Liver (tissue), 9 donors: ENCODE measurements around the gene ITPRID2. TPM values are rescaled to one million over a fixed set of nuclear protein-coding genes. Genes with fewer than 3 reads are reported as not detected.

Experiments used
- DNase-seq: peaks from one replicate; pipeline ENCODE4 v3.0.0-alpha.2; 2017; ENCODE audit warnings: low spot score
- H3K27ac ChIP-seq, 2 donors: one replicate each; pipeline ENCODE4 v1.7.0; 2013; ENCODE audit warnings: inconsistent platforms in 2 of 2, low read length in 2 of 2, control low read depth in 1 of 2, low read depth in 1 of 2, mild to moderate bottlenecking in 1 of 2
- H3K27me3 ChIP-seq, 4 donors: one replicate each; pipeline versions ENCODE4 v1.6.1 to v1.7.0; 2013; ENCODE audit warnings: low read length in 3 of 4, inconsistent platforms in 1 of 4, mild to moderate bottlenecking in 1 of 4, moderate library complexity in 1 of 4; ENCODE audit not compliant: control insufficient read depth in 4 of 4, insufficient read depth in 4 of 4
- H3K36me3 ChIP-seq, 4 donors: one replicate each; pipeline versions ENCODE4 v1.6.1 to v1.7.0; 2013; ENCODE audit warnings: low read length in 3 of 4, mild to moderate bottlenecking in 3 of 4, low read depth in 1 of 4, moderate library complexity in 1 of 4; ENCODE audit not compliant: control insufficient read depth in 4 of 4, insufficient read depth in 3 of 4
- H3K4me1 ChIP-seq, 4 donors: one replicate each; pipeline versions ENCODE4 v1.6.1 to v1.7.0; 2013; ENCODE audit warnings: low read length in 3 of 4, mild to moderate bottlenecking in 3 of 4, moderate library complexity in 1 of 4; ENCODE audit not compliant: control insufficient read depth in 4 of 4, insufficient read depth in 4 of 4
- H3K4me3 ChIP-seq, 3 donors: one replicate each; pipeline versions ENCODE4 v1.6.1 to v1.7.0; 2013; ENCODE audit warnings: low read length in 3 of 3, control low read depth in 1 of 3, low read depth in 1 of 3, mild to moderate bottlenecking in 1 of 3
- H3K9ac ChIP-seq, 2 donors: one replicate each; pipeline ENCODE4 v1.7.0; 2013; ENCODE audit warnings: low read length in 2 of 2, mild to moderate bottlenecking in 2 of 2, moderate library complexity in 2 of 2, control low read depth in 1 of 2, low read depth in 1 of 2
- H3K9me3 ChIP-seq, 4 donors: one replicate each; pipeline versions ENCODE4 v1.6.1 to v1.7.0; 2013; ENCODE audit warnings: low read length in 3 of 4; ENCODE audit not compliant: control insufficient read depth in 4 of 4
- ATF3 ChIP-seq: IDR thresholded peaks from 2 replicates; pipeline ENCODE4 v1.6.1; 2016; ENCODE audit warnings: antibody characterized with exemption
- EGR1 ChIP-seq, 2 donors: IDR thresholded peaks; 2 replicates each; pipeline ENCODE4 v1.6.1; 2016 to 2018; ENCODE audit warnings: antibody characterized with exemption in 2 of 2, low read depth in 2 of 2
- FOXA1 ChIP-seq: IDR thresholded peaks from 2 replicates; pipeline ENCODE4 v1.6.1; 2016; ENCODE audit warnings: antibody characterized with exemption
- FOXA2 ChIP-seq: IDR thresholded peaks from 2 replicates; pipeline ENCODE4 v1.6.1; 2016; ENCODE audit warnings: antibody characterized with exemption
- GABPA ChIP-seq, 2 donors: IDR thresholded peaks in 1 of 2; conservative IDR thresholded peaks in 1 of 2; 2 replicates each; pipeline ENCODE4 v1.6.1; 2016; ENCODE audit warnings: antibody characterized with exemption in 2 of 2, mild to moderate bottlenecking in 1 of 2, moderate library complexity in 1 of 2
- HNF4A ChIP-seq, 2 donors: conservative IDR thresholded peaks; 2 replicates each; pipeline ENCODE4 v1.6.1; 2016; ENCODE audit warnings: antibody characterized with exemption in 2 of 2, mild to moderate bottlenecking in 2 of 2
- HNF4G ChIP-seq: IDR thresholded peaks from 2 replicates; pipeline ENCODE4 v1.6.1; 2016; ENCODE audit warnings: antibody characterized with exemption
- JUND ChIP-seq, 2 donors: IDR thresholded peaks; 2 replicates each; pipeline ENCODE4 v1.6.1; 2016; ENCODE audit warnings: antibody characterized with exemption in 2 of 2
- MAX ChIP-seq: IDR thresholded peaks from 2 replicates; pipeline ENCODE4 v1.6.1; 2016; ENCODE audit warnings: antibody characterized with exemption
- NR2F2 ChIP-seq: IDR thresholded peaks from 2 replicates; pipeline ENCODE4 v1.6.1; 2016; ENCODE audit warnings: antibody characterized with exemption
- RAD21 ChIP-seq, 2 donors: IDR thresholded peaks; 2 replicates each; pipeline ENCODE4 v1.6.1; 2016; ENCODE audit warnings: antibody characterized with exemption in 2 of 2, mild to moderate bottlenecking in 2 of 2
- RXRA ChIP-seq, 2 donors: IDR thresholded peaks; 2 replicates each; pipeline ENCODE4 v1.6.1; 2017 to 2018; ENCODE audit warnings: antibody characterized with exemption in 2 of 2, mild to moderate bottlenecking in 1 of 2
- SP1 ChIP-seq: IDR thresholded peaks from 2 replicates; pipeline ENCODE4 v1.6.1; 2018; ENCODE audit warnings: antibody characterized with exemption, mild to moderate bottlenecking
- TAF1 ChIP-seq: conservative IDR thresholded peaks from 2 replicates; pipeline ENCODE4 v1.6.1; 2016; ENCODE audit warnings: antibody characterized with exemption, mild to moderate bottlenecking
- YY1 ChIP-seq: IDR thresholded peaks from 2 replicates; pipeline ENCODE4 v1.6.1; 2016; ENCODE audit warnings: antibody characterized with exemption, mild to moderate bottlenecking
- ZBTB33 ChIP-seq: IDR thresholded peaks from 2 replicates; pipeline ENCODE4 v1.6.1; 2016; ENCODE audit warnings: antibody characterized with exemption
- WGBS: extraction: QIAGEN DNeasy Blood & Tissue Kit; methylation state at CpG from one replicate; pipeline ENCODE4 v1.1.7; 2013; 5-methylcytosine and 5-hydroxymethylcytosine counted together
- polyA plus RNA-seq, 2 donors: library from polyadenylated mRNA; stranded (reverse) in 1 of 2; unstranded in 1 of 2; fragments of 200-250 nt in 1 of 2; fragments of >200 nt in 1 of 2; fragmentation: Nextera tagmentation in 1 of 2; extraction: Ambion mirVana in 1 of 2; gene quantifications; one replicate each; pipeline versions ENCODE4 v1.2.1 to v1.2.3, GENCODE V29; 2013 to 2015
- total RNA-seq, 2 donors: library from RNA; depleted of rRNA; stranded (reverse); fragments of >200 nt; gene quantifications; one replicate each; pipeline ENCODE4 v1.2.3, GENCODE V29; 2014
- TF ChIP-seq, protein P1 (sequence below): fragments of 150-350 bp; IDR thresholded peaks from 2 replicates; pipeline ENCODE4 v1.5.1; 2017; ENCODE audit warnings: improper control_type of control experiment, low read depth, low read length; ENCODE audit not compliant: missing input control
- TF ChIP-seq, protein P2 (sequence below): IDR thresholded peaks from 2 replicates; pipeline ENCODE4 v1.6.1; 2016; ENCODE audit warnings: antibody characterized with exemption, mild to moderate bottlenecking
- donor health status: healthy.
- donor health status: healthy.
- donor health status: healthy.
- donor health status: healthy.
- donor health status: healthy.

The ITPRID2 gene
- total and polyA plus RNA-seq, 4 donors = 31.2 to 145 (median 55.1) TPM

DNA sequence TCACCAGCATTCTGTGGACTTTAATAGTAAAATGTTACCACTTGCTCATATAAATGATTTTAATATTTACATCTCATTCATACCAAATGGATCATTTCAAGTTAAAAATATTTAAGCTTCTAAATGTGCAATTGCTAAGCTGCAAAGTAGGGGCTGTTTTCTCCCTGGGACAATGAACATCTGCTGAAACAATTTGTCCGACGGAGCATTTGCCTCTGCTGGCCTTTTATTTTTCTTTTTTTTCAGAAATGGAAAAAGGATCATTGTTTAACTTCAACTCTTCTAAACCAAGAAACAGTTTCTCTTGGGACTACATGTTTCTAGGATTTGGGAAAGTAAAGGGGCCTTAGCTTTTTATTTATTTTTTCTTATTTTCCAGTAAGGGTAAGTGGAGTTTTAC, 43.8 kb upstream of the ITPRID2 start (continued):
- TF ChIP-seq ATF3 = no peak

- peaks cover 0 to 1% (median 0%) of the 10 kb centered on the region in 4 donors for H3K4me1 ChIP-seq
- no peaks in the 10 kb centered on the region for H3K9me3 ChIP-seq
- 79% methylated on average over 3 of the region's 3 CpGs for WGBS
- H3K9ac ChIP-seq = no peak overlapping the region
- H3K27me3 ChIP-seq = no peaks in the 10 kb centered on the region
- TF ChIP-seq GABPA (IDR thresholded peaks at IDR 0.05 in 1 of 2, conservative IDR thresholded peaks at IDR 0.05 in 1 of 2) (no peak), ATF3 (no peak), FOXA2 (no peak), EGR1 (IDR thresholded peaks at IDR 0.05; ENCODE audit: low read depth in 2 of 2) (no peak), HNF4A (conservative IDR thresholded peaks at IDR 0.05) (no peak), JUND (IDR thresholded peaks at IDR 0.05) (no peak), TAF1 (no peak), MAX (no peak), HNF4G (no peak), FOXA1 (no peak), RAD21 (IDR thresholded peaks at IDR 0.05) (no peak), YY1 (no peak), SP1 (no peak), NR2F2 (no peak), RXRA (IDR thresholded peaks at IDR 0.05) (no peak), ZBTB33 (no peak)
- TF ChIP-seq, protein P1, sequence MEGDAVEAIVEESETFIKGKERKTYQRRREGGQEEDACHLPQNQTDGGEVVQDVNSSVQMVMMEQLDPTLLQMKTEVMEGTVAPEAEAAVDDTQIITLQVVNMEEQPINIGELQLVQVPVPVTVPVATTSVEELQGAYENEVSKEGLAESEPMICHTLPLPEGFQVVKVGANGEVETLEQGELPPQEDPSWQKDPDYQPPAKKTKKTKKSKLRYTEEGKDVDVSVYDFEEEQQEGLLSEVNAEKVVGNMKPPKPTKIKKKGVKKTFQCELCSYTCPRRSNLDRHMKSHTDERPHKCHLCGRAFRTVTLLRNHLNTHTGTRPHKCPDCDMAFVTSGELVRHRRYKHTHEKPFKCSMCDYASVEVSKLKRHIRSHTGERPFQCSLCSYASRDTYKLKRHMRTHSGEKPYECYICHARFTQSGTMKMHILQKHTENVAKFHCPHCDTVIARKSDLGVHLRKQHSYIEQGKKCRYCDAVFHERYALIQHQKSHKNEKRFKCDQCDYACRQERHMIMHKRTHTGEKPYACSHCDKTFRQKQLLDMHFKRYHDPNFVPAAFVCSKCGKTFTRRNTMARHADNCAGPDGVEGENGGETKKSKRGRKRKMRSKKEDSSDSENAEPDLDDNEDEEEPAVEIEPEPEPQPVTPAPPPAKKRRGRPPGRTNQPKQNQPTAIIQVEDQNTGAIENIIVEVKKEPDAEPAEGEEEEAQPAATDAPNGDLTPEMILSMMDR = no peak
- TF ChIP-seq, protein P2, sequence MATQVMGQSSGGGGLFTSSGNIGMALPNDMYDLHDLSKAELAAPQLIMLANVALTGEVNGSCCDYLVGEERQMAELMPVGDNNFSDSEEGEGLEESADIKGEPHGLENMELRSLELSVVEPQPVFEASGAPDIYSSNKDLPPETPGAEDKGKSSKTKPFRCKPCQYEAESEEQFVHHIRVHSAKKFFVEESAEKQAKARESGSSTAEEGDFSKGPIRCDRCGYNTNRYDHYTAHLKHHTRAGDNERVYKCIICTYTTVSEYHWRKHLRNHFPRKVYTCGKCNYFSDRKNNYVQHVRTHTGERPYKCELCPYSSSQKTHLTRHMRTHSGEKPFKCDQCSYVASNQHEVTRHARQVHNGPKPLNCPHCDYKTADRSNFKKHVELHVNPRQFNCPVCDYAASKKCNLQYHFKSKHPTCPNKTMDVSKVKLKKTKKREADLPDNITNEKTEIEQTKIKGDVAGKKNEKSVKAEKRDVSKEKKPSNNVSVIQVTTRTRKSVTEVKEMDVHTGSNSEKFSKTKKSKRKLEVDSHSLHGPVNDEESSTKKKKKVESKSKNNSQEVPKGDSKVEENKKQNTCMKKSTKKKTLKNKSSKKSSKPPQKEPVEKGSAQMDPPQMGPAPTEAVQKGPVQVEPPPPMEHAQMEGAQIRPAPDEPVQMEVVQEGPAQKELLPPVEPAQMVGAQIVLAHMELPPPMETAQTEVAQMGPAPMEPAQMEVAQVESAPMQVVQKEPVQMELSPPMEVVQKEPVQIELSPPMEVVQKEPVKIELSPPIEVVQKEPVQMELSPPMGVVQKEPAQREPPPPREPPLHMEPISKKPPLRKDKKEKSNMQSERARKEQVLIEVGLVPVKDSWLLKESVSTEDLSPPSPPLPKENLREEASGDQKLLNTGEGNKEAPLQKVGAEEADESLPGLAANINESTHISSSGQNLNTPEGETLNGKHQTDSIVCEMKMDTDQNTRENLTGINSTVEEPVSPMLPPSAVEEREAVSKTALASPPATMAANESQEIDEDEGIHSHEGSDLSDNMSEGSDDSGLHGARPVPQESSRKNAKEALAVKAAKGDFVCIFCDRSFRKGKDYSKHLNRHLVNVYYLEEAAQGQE = no peak
- no peak overlapping the region for H3K27ac ChIP-seq
- no peak overlapping the region for H3K4me3 ChIP-seq
- no peak for DNase-seq
- H3K36me3 ChIP-seq = no peaks in the 10 kb centered on the region
Measured at GRCh38 chr2:181848261-181848886, 43.2 kb upstream of the ITPRID2 start.
